IMR-90 (cell line): ENCODE measurements around the gene NAP1L1. TPM values are rescaled to one million over a fixed set of nuclear protein-coding genes. Genes with fewer than 3 reads are reported as not detected.
A peak's percentile ranks its signal among the peaks of the same experiment; 100 is the strongest.

ENCODE experiments used
- ATAC-seq: fragments of 200-7000 bp; cut with Tn5 transposase; 2 replicates; pipeline ENCODE4 v1.9.1; 2020; ENCODE audit warnings: low read depth, mild to moderate bottlenecking, moderate library complexity
- BruUV-seq: library from RNA; stranded (reverse); fragments of 400-500 nt; replicated peaks from 2 replicates; lab custom pipeline; 2021; lab: Mats Ljungman, UMichigan
- CTCF ChIA-PET: fragments of 300-600 bp; formaldehyde crosslinking; extraction: SDS; loops from one replicate; lab custom pipeline; 2021; ENCODE audit warnings: antibody characterized with exemption; lab: Yijun Ruan, JAX
- POLR2A ChIA-PET: fragments of 300-600 bp; sonication (Branson Sonifier 250); formaldehyde crosslinking; loops from one replicate; lab custom pipeline; 2022; ENCODE audit warnings: antibody characterized with exemption; ENCODE audit not compliant: unreplicated experiment; lab: Charles Lee
- DNase-seq: peaks from one replicate; pipeline ENCODE4 v3.0.0; 2013
- H2AFZ ChIP-seq: replicated peaks from 2 replicates; pipeline ENCODE3; 2013; ENCODE audit warnings: low read length, mild to moderate bottlenecking; ENCODE audit not compliant: poor library complexity
- H2AK5ac ChIP-seq: 2 replicates; pipeline ENCODE4 v1.6.1; 2013; ENCODE audit warnings: low read depth, low read length, inconsistent platforms
- H2AK9ac ChIP-seq: replicated peaks from 2 replicates; pipeline ENCODE3; 2013; ENCODE audit warnings: mild to moderate bottlenecking, low read depth, low read length, moderate library complexity; ENCODE audit not compliant: poor library complexity
- H2BK120ac ChIP-seq: 2 replicates; pipeline ENCODE4 v1.6.1; 2013; ENCODE audit warnings: low read depth, low read length, inconsistent platforms
- H2BK15ac ChIP-seq: 3 replicates; pipeline ENCODE4 v1.6.1; 2013; ENCODE audit warnings: low read depth, low read length, inconsistent platforms
- H2BK20ac ChIP-seq: 2 replicates; pipeline ENCODE4 v1.6.1; 2013; ENCODE audit warnings: low read depth, mild to moderate bottlenecking, inconsistent platforms, low read length, moderate library complexity
- H2BK5ac ChIP-seq: 2 replicates; pipeline ENCODE4 v1.6.1; 2013; ENCODE audit warnings: mild to moderate bottlenecking, low read depth, low read length, inconsistent platforms; ENCODE audit not compliant: poor library complexity, severe bottlenecking
- H3K14ac ChIP-seq: replicated peaks from 2 replicates; pipeline ENCODE4 v1.6.1; 2013; ENCODE audit warnings: low read depth, low read length, inconsistent platforms
- H3K18ac ChIP-seq: 2 replicates; pipeline ENCODE4 v1.6.1; 2013; ENCODE audit warnings: low read depth, low read length, control low read depth
- H3K23ac ChIP-seq: 2 replicates; pipeline ENCODE4 v1.6.1; 2013; ENCODE audit warnings: low read depth, low read length, inconsistent platforms
- H3K27ac ChIP-seq: 2 replicates; pipeline ENCODE4 v1.5.1; 2013; ENCODE audit warnings: mild to moderate bottlenecking, control low read depth, low read length; ENCODE audit not compliant: insufficient read depth
- H3K27me3 ChIP-seq: 2 replicates; pipeline ENCODE4 v1.6.1; 2013; ENCODE audit warnings: low read length; ENCODE audit not compliant: control insufficient read depth, insufficient read depth
- H3K36me3 ChIP-seq: 2 replicates; pipeline ENCODE4 v1.6.1; 2013; ENCODE audit warnings: low read length, mixed read lengths; ENCODE audit not compliant: control insufficient read depth, insufficient read depth
- H3K4ac ChIP-seq: 2 replicates; pipeline ENCODE4 v1.6.1; 2013; ENCODE audit warnings: low read depth, low read length, inconsistent platforms
- H3K4me1 ChIP-seq: 2 replicates; pipeline ENCODE4 v1.6.1; 2013; ENCODE audit warnings: low read length, mixed read lengths; ENCODE audit not compliant: control insufficient read depth, insufficient read depth
- H3K4me2 ChIP-seq: 2 replicates; pipeline ENCODE4 v1.6.1; 2013; ENCODE audit warnings: low read depth, mild to moderate bottlenecking, control low read depth, low read length, moderate library complexity
- H3K4me3 ChIP-seq: 2 replicates; pipeline ENCODE4 v1.5.1; 2013; ENCODE audit warnings: low read depth, mild to moderate bottlenecking, control low read depth, low read length, moderate library complexity; ENCODE audit not compliant: insufficient read depth
- H3K56ac ChIP-seq: 2 replicates; pipeline ENCODE4 v1.6.1; 2013; ENCODE audit warnings: low read length, inconsistent platforms; ENCODE audit not compliant: insufficient read depth; ENCODE audit errors: extremely low read depth
- H3K79me1 ChIP-seq, 2 experiments: 2 replicates each; pipeline ENCODE4 v1.6.1; 2013; ENCODE audit warnings: low read length in 2 of 2, inconsistent platforms in 1 of 2, low read depth in 1 of 2
- H3K9ac ChIP-seq: 2 replicates; pipeline ENCODE4 v1.6.1; 2013; ENCODE audit warnings: low read depth, low read length, control low read depth
- H3K9me1 ChIP-seq: 2 replicates; pipeline ENCODE4 v1.6.1; 2013; ENCODE audit warnings: low read length, inconsistent platforms; ENCODE audit not compliant: insufficient read depth
- H3K9me3 ChIP-seq: 2 replicates; pipeline ENCODE4 v1.6.1; 2013; ENCODE audit warnings: low read length; ENCODE audit not compliant: control insufficient read depth, insufficient read depth
- H4K20me1 ChIP-seq: 2 replicates; pipeline ENCODE4 v1.6.1; 2013; ENCODE audit warnings: low read length, inconsistent platforms; ENCODE audit not compliant: insufficient read depth
- H4K5ac ChIP-seq: 2 replicates; pipeline ENCODE4 v1.6.1; 2013; ENCODE audit warnings: mild to moderate bottlenecking, low read depth, low read length, control low read depth
- H4K8ac ChIP-seq, 2 experiments: 2 replicates each; pipeline ENCODE4 v1.6.1; 2013; ENCODE audit warnings: low read depth in 2 of 2, low read length in 2 of 2, control low read depth in 1 of 2, inconsistent platforms in 1 of 2
- H4K91ac ChIP-seq: 2 replicates; pipeline ENCODE4 v1.6.1; 2013; ENCODE audit warnings: low read depth, low read length, inconsistent platforms; ENCODE audit not compliant: insufficient read depth
- BHLHE40 ChIP-seq: fragments of 150-350 bp; IDR thresholded peaks from 2 replicates; pipeline ENCODE4 v1.6.1; 2016; ENCODE audit warnings: mild to moderate bottlenecking, low read depth, low read length
- CEBPB ChIP-seq: IDR thresholded peaks from 2 replicates; pipeline ENCODE4 v1.6.1; 2012; ENCODE audit warnings: low read depth, low read length, improper control_type of control experiment
- CHD1 ChIP-seq: IDR thresholded peaks from 2 replicates; pipeline ENCODE4 v1.6.1; 2012; ENCODE audit warnings: low read depth, low read length, improper control_type of control experiment
- ELK1 ChIP-seq: fragments of 150-350 bp; IDR thresholded peaks from 2 replicates; pipeline ENCODE4 v1.6.1; 2016; ENCODE audit warnings: low read depth, mild to moderate bottlenecking, low read length, moderate library complexity, borderline replicate concordance
- FOS ChIP-seq: fragments of 150-350 bp; IDR thresholded peaks from 2 replicates; pipeline ENCODE4 v1.6.1; 2016; ENCODE audit warnings: low read depth, low read length
- MAFK ChIP-seq: IDR thresholded peaks from 2 replicates; pipeline ENCODE4 v1.6.1; 2012; ENCODE audit warnings: low read depth, low read length, improper control_type of control experiment
- NFE2L2 ChIP-seq: fragments of 150-350 bp; IDR thresholded peaks from 2 replicates; pipeline ENCODE4 v1.6.1; 2016; ENCODE audit warnings: low read depth, mild to moderate bottlenecking, low read length
- RAD21 ChIP-seq: IDR thresholded peaks from 2 replicates; pipeline ENCODE4 v1.6.1; 2012; ENCODE audit warnings: low read length, improper control_type of control experiment
- RCOR1 ChIP-seq: IDR thresholded peaks from 2 replicates; pipeline ENCODE4 v1.6.1; 2012; ENCODE audit warnings: mild to moderate bottlenecking, low read length, improper control_type of control experiment; ENCODE audit not compliant: insufficient replicate concordance
- RFX5 ChIP-seq: IDR thresholded peaks from 2 replicates; pipeline ENCODE4 v1.8.0; 2012; ENCODE audit warnings: low read depth, mild to moderate bottlenecking, low read length, moderate library complexity
- SMC3 ChIP-seq: fragments of 150-350 bp; IDR thresholded peaks from 2 replicates; pipeline ENCODE4 v1.6.1; 2016; ENCODE audit warnings: low read depth, mild to moderate bottlenecking, antibody characterized with exemption, low read length, moderate library complexity
- USF2 ChIP-seq: fragments of 150-350 bp; IDR thresholded peaks from 2 replicates; pipeline ENCODE4 v1.6.1; 2017; ENCODE audit warnings: mild to moderate bottlenecking, antibody characterized with exemption, low read length, low read depth
- WGBS, 2 experiments: methylation state at CpG; one replicate each; pipeline versions ENCODE4 v1.1.5 to v1.1.7; 2013; ENCODE audit warnings: missing lambda C conversion rate in 2 of 2; ENCODE audit not compliant: insufficient read length in 1 of 2; ENCODE audit errors: extremely low coverage in 2 of 2; 5-methylcytosine and 5-hydroxymethylcytosine counted together
- dilution Hi-C: fragments of 300-500 bp; cut with HindIII; formaldehyde crosslinking; loops from one replicate; pipeline ENCODE4 v1.14.3; 2018; ENCODE audit warnings: low sequenced_read_pairs; ENCODE audit not compliant: unreplicated experiment
- in situ Hi-C: fragments of 300-500 bp; cut with MboI; formaldehyde crosslinking; loops from 3 replicates; pipeline ENCODE4 v1.14.3; 2019; ENCODE audit warnings: low sequenced_read_pairs, inconsistent platforms, mixed read lengths
- intact Hi-C: fragments of 100-400 bp; cut with micrococcal nuclease; formaldehyde crosslinking; loops from 2 replicates; pipeline ENCODE4 v1.10.0; 2022
- polyA plus RNA-seq, 3 experiments: library from polyadenylated mRNA; depleted of rRNA; stranded (reverse); fragments of >200 nt; gene quantifications; 2 replicates each; pipeline ENCODE4 v1.2.3, GENCODE V29; 2012; ENCODE audit warnings: low replicate concordance in 1 of 3
- total RNA-seq: library from RNA; depleted of rRNA; stranded (reverse); fragments of >200 nt; gene quantifications from 2 replicates; pipeline ENCODE4 v1.2.3, GENCODE V29; 2012
- TF ChIP-seq, protein P1 (sequence below): conservative IDR thresholded peaks from 2 replicates; pipeline ENCODE4 v1.5.1; 2012; ENCODE audit warnings: mild to moderate bottlenecking, low read depth, low read length, improper control_type of control experiment

Gene NAP1L1
- total and polyA plus RNA-seq, 2 of the 4 experiments (the other 2 are of a cell fraction) = 86.4 to 200 TPM

DNA sequence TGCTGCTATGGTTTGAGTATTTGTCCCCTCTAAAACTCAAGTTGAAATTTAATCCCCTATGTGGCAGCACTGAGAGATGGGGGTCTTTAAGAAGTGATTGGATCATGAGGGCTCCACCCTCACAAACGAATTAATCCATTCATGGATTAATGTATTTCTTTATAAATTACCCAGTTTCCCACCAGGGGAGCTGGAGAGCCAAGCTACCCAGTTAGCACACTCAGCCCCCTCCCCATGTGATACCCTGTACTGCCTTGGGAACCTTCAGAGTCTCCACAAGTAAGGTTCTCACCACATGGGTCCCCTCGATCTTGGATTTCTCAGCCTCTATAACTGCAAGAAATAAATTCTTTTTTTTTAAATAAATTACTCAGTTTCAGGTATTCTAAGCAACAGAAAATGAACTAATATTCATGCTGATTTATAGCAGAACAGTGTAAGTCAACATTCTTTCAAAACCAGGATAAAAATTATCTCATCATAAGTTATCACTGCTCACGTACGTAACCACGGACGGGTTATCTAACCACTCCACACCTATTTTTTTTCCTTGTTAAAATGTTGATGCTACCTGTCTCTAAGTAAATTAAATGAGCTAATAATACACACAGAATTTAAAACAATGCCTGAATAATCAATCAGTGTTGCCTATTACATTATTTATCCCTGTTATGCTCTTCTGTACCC, 3.6 kb downstream of the NAP1L1 start:
- Histone ChIP-seq H2BK120ac (no peak overlapping the region), H4K5ac (no peak overlapping the region), H2BK15ac (no peak overlapping the region), H3K4me2 (peak overlapping the region; percentile 49; the same call in 1 of the 2 replicates), H3K27me3 (no peaks in the 10 kb centered on the region), H3K23ac (no peak overlapping the region), H2AK9ac (no peak overlapping the region), H4K91ac (no peak overlapping the region), H3K4me3 (no peak overlapping the region), H3K9me1 (peaks cover 10% of the 10 kb centered on the region; the same call in 1 of the 2 replicates), H3K79me1 (peaks cover 0 to 23% of the 10 kb centered on the region in 2 experiments; a peak in 2 of 4 replicates), H2BK5ac (peak overlapping the region; percentile 57), H2AK5ac (no peak overlapping the region), H4K8ac (no peak overlapping the region), H4K20me1 (peaks cover 78% of the 10 kb centered on the region), H3K4me1 (peaks cover 4% of the 10 kb centered on the region), H2AFZ (no peak overlapping the region), H3K56ac (no peak overlapping the region), H3K9me3 (0 out of 2 replicates have a peak, but pooled peaks cover 2% of the 10 kb centered on the region), H3K27ac (no peak overlapping the region), H3K4ac (0 out of 2 replicates have a peak overlapping the region, but pooled peaks have one; percentile 29), H3K18ac (no peak overlapping the region), H2BK20ac (no peak overlapping the region), H3K36me3 (peaks cover 3% of the 10 kb centered on the region), H3K14ac (no peak overlapping the region), H3K9ac (no peak overlapping the region)
- in situ Hi-C loops (no loop called here), intact Hi-C loops (loop anchor here (5.0 kb wide), 2 partner anchors 196 to 376 kb away; no protein-coding TSS in a partner anchor), dilution Hi-C loops (no loop called here)
- ATAC-seq (no peak), DNase-seq (no peak)
- TF ChIP-seq USF2 (no peak), BHLHE40 (no peak), CEBPB (no peak), NFE2L2 (no peak), RCOR1 (no peak), RAD21 (peak; percentile 26; the same call in 1 of the 2 replicates), SMC3 (0 out of 2 replicates have a peak, but pooled peaks have one; percentile 6), RFX5 (no peak), ELK1 (no peak), MAFK (no peak), CHD1 (no peak), FOS (no peak)
- TF ChIP-seq, protein P1, sequence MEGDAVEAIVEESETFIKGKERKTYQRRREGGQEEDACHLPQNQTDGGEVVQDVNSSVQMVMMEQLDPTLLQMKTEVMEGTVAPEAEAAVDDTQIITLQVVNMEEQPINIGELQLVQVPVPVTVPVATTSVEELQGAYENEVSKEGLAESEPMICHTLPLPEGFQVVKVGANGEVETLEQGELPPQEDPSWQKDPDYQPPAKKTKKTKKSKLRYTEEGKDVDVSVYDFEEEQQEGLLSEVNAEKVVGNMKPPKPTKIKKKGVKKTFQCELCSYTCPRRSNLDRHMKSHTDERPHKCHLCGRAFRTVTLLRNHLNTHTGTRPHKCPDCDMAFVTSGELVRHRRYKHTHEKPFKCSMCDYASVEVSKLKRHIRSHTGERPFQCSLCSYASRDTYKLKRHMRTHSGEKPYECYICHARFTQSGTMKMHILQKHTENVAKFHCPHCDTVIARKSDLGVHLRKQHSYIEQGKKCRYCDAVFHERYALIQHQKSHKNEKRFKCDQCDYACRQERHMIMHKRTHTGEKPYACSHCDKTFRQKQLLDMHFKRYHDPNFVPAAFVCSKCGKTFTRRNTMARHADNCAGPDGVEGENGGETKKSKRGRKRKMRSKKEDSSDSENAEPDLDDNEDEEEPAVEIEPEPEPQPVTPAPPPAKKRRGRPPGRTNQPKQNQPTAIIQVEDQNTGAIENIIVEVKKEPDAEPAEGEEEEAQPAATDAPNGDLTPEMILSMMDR = peak; percentile 37
- CTCF ChIA-PET = interaction anchor here (0.6 to 1.3 kb wide), 4 partner anchors 9 to 503 kb away, joined by 3 to 5 read pairs (median 4); no protein-coding TSS in a partner anchor
- no CpG with 5 or more reads among the region's 6 CpGs for WGBS, 2 experiments
- POLR2A ChIA-PET = no interaction called here
- no TSS peak for BruUV-seq
